NCI-H524 treated with DMSO at 0.1 percent for 48 hours (cell line): ENCODE results near the gene KRTAP1-1.
"Not testable (repeated sequence)": the region's sequence is repeated elsewhere in the genome, so short reads cannot be mapped to it uniquely, and the experiment has no call there.

Experiments
- DNase-seq: peaks from one replicate; lab custom pipeline; 2025; lab: John Stamatoyannopoulos, UW

KRTAP1-1 gene, protein sequence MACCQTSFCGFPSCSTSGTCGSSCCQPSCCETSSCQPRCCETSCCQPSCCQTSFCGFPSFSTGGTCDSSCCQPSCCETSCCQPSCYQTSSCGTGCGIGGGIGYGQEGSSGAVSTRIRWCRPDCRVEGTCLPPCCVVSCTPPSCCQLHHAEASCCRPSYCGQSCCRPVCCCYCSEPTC

DNA sequence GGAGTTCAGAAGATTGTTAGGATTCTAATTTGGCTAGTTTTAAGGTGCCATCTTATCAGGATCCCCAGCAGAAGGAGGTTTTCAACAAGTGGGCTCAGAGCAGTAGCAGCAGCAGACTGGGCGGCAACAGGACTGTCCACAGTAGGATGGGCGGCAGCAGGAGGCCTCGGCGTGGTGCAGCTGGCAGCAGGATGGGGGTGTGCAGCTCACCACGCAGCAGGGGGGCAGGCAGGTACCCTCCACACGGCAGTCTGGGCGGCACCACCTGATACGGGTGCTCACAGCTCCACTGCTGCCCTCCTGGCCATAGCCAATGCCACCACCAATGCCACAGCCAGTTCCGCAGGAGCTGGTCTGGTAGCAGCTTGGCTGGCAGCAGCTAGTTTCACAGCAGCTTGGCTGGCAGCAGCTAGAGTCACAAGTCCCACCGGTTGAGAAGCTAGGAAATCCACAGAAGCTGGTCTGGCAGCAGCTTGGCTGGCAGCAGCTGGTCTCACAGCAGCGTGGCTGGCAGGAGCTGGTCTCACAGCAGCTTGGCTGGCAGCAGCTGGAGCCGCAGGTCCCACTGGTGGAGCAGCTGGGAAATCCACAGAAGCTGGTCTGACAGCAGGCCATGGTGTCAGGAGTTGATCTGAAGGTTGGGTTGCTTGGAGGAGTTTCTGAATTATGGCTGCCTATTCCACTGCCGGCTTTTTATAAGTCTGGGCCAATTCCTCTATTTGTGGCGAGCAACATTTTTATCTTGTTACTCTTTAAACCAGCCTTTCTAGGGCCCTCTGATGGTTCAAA, at the start of gene KRTAP1-1:
TSS of gene KRTAP1-1 (minus strand) at position 668 of the 789 bp plus-strand sequence. CDS start at position 615, 53 bp downstream.
- not testable (repeated sequence) for DNase-seq

DNA sequence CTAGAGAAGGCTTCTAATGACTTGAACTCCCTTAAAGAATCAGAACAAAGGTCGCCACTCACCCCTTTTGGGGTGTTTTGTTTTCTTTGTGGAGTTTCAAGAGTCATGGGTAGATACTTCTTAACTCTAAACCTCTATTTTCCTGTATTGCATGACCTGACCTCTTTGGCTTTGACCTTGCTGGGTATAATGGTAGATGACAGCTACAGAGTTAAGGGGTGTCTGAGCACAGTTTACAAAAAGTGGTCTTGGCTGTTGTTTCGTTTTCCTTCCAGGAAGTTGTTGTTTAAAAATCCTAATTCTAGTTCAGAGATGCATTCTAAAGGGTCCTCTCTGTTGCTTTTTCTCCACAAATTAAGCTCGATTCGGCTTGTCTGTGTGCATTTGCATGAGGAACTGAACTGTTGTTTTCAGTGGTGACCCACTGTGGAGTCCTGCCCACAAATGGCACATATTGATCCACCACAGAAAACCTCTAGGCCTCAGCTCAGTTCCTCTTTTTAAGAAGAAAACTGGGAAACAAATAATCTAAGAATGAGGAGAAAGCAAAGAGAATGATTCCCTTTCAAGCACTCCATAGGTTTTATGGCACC, 47.6 kb upstream of the KRTAP1-1 start:
- DNase-seq = not testable (repeated sequence)

DNA sequence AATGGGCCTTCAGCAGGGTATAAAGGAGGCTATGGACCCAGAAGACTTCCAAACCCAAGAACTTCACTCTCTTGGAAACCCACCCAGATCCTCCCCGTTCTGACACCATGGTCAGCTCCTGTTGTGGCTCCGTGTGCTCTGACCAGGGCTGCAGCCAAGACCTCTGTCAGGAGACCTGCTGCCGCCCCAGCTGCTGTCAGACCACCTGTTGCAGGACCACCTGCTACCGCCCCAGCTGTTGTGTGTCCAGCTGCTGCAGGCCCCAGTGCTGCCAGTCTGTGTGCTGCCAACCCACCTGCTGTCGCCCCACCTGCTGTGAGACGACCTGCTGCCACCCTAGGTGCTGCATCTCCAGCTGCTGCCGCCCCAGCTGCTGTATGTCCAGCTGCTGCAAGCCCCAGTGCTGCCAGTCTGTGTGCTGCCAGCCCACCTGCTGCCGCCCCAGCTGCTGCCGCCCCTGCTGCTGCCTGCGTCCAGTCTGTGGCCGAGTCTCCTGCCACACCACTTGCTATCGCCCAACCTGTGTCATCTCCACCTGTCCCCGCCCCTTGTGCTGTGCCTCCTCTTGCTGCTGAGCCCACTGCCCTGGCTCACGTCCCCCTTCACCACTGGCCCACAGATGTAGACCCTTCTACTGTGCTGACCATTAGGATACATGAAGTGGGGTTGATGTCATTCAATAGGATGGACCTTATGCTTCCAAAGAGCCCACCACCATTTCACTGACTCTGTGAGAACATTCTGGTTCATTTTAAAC, 43.0 kb upstream of the KRTAP1-1 start, which contains the start of gene KRTAP4-7:
TSS of gene KRTAP4-7 (plus strand) at position 51 of the 757 bp plus-strand sequence. CDS start at position 108, 57 bp downstream.
- not testable (repeated sequence) for DNase-seq

DNA sequence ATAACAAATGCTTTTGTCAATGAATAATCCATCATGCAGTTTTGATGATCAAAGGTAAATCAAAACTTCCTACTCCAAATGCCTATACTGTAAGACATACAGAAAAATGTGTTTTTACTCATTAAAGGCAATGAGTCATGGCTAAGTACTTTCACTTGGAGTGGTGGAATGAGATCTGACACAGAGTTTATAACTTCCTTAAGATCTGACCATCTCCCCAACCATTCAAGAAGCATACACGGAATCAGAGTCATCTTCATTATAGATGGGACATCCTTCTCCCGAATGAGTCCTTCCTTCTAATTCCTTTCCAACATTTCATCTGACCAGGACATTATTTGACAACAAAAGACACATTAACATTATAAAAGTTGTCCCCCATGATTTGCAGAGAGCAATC, 42.2 kb upstream of the KRTAP1-1 start:
- DNase-seq = not testable (repeated sequence)

DNA sequence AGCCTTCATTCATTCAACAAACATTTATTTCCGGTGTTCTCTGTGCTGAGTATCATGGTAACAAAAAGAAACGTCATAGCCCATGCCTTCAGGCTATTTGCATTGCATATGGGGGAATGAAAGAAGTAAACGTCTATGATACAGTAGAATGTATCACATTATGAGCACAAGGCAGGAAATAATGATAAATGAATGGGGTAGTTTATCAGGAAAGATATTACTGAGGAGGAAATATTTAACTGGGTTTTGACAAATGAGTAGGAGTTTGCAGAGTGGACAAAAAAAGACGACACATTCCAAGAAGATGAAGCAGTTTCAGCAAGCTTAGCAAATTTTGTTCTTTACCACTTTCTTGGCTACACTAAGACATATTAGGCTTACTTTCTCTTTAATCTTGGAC, 41.4 kb upstream of the KRTAP1-1 start:
- no peak for DNase-seq

DNA sequence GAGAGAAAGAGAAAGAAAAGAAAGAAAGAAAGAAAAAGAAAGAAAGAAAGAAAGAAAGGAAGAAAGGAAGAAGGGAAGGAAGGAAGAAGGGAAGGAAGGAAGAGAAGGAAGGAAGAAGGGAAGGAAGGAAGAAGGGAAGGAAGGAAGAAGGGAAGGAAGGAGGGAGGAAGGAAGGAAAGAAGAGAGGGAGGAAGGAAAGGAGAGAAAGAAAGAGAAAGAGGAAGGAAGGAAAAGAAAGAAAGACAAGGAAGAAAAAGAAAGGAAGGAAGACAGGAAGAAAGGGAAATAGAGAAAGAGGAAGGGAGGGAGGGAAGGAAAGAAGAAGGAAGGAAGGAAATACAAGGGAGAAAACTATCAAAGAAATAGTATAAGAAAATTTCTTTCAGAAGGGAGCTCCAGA, 35.5 kb upstream of the KRTAP1-1 start:
- no peak for DNase-seq

DNA sequence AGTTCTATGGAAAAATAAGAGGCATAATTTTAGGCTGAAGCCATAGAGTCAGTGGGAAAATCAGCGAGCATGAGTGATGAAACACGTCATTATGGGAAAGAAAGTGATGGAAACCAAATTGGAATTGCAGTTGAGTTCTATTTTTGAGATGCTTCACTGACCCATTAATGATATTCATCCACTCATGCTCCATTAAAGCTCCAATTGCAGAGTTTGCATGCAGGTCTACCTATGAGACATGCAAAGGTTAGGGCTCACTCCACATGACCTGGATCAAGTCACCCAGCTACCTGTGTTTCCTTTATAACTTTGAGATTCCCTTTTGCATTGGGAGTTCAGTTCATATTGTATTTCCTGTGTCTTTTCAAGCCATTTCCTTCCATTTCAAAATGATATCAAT, 32.4 kb upstream of the KRTAP1-1 start:
- DNase-seq = no peak

DNA sequence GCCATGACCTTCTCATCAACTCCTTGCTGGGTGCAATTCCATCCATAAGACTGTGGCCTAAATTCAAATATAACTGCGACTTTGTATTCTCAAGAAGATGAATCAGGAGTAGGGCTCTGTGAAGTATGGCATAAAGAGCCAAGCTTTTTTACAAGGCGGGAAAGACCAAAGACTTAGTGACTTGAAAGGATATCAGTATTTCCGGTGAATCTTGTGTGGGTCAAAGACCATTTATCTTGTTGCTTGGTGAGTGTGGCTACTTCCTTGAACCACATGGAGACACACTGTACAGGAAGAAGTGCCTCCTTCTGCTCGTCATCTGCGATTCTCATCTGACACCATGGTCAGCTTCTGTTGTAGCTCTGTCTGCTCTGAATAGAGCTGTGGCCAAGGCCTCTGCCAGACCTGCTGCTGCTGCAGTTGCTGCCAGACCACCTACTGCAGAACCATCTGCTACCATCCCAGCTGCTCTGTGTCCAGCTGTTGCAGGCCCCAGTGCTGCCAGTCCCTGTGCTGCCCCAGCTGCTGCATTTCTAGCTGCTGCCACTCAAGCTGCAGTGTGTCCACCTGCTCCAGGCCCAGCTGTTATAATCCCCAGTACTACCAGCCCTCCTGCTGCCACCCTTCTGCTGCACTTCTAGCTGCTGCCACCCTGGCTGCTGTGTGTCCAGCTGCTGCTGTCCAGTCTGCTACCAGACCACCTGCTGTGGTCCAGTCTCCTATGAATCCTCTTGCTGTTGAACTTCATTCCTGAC, 30.5 kb upstream of the KRTAP1-1 start:
- no peak for DNase-seq

DNA sequence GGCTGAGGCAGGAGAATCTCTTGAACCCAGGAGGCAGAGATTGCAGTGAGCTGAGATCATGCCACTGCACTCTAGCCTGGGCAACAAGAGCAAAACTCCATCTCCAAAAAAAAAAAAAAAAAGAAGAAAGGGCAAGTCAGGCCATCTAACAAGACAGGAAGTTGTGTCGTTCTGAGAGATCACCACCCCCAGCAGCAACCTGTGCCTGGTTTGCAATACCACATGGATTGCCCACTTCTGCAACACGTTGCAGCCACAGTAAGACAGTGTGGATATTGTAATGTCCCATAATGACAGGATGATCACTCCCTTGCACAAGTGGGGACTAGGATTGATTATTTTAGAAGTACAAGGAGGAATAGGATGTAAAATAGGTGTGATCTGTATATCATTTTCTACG, 27.8 kb upstream of the KRTAP1-1 start:
- DNase-seq = no peak

DNA sequence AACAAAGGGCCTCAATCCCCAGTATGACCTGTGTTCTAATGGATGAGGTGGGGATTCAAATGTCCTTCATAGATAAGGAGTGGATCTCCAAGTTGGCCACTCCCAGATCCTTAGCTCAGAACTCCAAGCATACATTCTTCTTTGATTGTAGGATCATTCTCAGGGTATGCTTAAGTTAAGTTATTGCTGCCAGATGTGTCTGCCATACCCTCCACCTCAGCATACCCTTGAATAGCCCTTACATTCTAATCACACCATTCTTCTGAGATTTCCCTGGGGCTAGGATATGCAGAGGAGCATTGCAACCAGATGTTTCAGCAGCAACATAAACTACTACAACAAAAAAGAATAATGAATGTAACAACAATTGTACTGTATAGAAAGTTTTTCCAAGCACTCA, 26.0 kb upstream of the KRTAP1-1 start:
- no peak for DNase-seq

DNA sequence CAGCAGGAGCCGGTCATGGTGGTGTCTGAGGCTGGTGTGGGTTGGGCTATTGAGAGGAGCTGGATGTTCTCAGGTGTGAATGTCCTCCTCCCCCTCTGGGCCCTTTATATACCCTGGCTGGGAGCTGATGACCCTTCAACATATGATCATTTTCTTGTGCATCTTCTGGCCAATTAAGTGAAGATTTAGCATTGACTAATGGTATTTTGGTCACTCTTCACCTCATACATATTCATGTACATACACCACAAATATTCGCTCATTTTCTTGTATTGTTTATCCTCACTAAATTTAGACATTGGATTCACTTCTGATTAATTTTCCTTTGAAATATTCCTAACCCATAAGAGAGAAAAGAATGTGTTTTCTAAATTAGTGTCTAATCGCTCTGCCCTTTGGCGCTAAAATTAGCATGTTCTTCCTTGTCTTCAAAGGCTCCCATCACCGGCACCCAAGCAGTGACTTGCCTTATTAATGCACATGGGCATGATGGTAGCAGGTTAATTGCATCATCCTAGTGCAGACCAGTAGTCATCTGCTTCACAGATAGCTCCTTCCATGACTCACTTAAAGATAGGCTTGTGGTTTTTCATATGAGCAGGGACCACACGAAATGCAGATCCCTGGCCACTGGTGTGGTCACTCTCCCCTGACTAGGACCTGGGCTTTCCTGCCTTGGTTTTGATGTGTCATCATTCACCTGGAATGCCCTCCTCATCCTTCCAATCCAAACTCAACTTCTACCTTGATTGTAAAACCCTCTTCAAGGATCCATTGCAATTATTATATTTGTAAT, 24.8 kb upstream of the KRTAP1-1 start, which contains the start of gene KRTAP2-4:
TSS of gene KRTAP2-4 (minus strand) at position 51 of the 796 bp plus-strand sequence. CDS start at position 17, 34 bp downstream.
- no peak for DNase-seq

DNA sequence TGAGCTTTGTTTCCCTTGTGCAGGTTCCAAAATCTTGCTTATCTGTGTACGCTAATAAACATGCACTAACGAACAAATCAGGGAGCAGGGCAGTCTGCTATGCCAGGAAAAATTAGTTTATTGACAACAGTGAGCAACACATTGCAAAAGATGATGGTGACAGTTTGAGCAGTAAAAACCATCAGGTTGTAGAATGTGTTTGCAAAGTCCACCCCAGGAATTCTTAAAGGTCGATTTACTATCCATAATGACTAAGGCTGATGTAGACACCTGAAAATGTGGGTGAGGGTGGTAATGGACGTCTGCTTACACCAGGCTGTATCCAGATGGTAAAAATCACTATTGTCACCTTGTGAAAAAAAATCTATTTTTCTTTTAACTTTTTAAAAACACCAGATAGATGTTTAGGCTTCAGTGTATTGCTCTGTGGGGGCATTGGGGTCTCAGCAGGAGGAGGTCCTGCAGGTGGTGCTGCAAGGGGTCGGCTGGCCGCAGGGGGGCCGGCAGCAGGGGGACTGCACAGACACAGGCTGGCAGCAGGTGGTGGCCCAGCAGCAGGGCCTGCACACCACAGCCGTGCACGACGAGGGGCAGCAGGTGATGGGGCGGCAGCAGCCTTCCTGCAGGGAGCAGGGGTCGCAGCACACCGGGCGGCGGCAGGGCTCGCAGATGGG, 23.9 kb upstream of the KRTAP1-1 start:
- DNase-seq = not testable (repeated sequence)

DNA sequence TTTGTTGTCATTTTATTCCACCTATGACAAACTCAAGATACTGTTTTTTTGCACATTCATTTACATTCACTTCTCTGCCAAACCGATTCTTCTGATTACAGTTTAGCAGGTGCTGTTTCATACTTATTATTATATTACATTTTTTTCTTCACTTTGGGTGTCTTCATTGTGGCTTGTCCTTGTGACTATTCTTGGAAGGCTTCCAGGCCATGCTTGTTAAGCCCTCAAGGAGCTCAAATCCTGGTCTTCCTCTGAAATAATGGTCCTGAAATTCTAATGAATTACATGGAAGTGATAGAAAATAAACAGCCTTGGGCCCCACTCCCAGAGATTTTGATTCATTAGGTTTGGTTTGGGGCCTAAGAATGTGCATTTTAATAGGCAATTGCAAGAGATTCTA, 23.1 kb upstream of the KRTAP1-1 start:
- DNase-seq = no peak

DNA sequence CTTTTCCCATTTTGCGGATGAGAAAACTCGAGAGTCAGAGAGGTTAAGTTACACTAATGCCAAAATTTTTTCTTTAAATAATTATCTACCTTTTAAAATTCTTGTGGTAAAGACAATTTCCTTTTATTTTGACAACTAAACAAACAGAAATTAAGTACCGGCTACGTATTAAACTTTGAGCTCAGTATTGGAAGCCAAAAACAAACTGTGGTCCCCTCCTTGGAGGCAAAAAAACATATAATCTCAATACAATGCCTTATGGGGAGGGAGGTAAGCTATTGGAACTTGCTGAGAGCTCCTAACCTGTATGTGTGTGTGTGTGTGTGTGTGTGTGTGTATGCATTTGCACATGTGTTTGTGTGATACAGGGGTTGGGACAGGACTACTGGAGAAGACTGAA, 22.2 kb upstream of the KRTAP1-1 start:
- DNase-seq = no peak

DNA sequence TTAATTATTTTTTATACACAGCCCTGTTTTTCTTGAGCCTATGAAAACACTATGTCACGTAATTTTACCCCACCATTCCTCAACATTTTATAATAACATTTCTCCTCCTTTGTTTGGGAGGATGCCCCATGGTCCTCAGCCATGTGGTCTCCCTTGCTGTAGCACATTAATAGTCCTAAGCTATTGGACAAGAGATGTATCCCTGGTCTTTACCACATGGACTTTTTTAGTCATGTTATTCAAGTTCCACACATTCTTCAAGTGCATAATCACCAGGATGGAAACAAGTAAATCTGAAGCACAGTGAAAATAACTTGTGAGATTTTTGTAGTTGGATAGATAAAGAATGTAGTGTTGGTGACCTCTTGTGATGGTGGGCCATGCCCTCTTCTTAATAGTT, 20.7 kb upstream of the KRTAP1-1 start:
- DNase-seq = no peak

DNA sequence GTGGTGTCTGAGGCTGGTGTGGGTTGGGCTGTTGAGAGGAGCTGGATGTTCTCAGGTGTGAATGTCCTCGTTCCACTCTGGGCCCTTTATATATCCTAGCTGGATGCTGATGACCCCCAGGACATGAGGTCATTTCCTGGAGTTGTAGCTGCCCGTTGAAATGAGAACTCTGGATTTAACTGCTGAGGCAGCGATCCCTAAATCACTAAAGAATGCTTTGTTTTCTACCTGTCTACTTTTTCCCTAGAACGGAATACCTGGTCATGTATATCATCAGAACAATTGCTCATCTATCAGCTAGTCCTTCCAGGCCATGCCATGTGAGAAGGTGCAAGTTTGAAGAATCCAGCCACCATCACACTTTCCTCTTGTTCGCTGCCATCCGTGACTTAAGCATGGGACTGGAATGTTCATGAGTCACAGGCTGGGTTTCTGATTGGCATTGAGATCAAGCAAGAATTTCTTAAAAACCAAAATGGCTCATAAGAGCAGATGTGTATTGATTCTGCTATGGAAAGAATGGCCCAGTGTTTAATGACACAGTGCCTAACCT, 18.9 kb upstream of the KRTAP1-1 start, which contains the start of gene KRTAP2-3:
TSS of gene KRTAP2-3 (minus strand) at position 63 of the 553 bp plus-strand sequence. CDS start 64 bp downstream, outside the sequence.
- no peak for DNase-seq

DNA sequence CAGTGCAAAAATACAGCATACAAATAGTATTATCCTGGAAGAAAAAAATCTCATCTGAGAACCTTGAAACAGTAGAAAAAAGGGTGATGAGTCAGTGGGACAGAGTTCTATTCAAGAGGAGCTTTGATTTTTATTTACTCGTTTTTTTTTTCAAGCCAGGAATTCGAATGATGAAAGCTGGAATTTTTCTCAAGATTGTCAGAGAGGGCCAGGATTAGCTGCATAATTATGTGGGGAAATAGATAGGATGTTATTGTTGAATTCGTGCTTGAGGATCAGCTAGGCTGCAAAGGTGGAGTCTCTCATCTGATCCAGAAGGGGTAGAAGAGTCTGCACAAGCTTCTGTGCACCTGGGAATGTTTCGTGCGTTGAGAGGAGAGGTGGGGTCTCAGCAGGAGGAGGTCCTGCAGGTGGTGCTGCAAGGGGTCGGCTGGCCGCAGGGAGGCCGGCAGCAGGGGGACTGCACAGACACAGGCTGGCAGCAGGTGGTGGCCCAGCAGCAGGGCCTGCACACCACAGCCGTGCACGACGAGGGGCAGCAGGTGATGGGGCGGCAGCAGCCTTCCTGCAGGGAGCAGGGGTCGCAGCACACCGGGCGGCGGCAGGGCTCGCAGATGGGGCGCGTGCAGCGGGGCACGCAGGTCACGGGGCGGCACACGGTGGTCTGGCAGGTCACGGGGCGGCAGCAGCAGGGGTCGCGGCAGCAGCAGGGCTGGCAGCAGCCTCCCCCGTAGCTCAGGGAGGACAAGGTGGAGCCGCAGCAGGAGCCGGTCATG, 18.2 kb upstream of the KRTAP1-1 start:
- DNase-seq = not testable (repeated sequence)

DNA sequence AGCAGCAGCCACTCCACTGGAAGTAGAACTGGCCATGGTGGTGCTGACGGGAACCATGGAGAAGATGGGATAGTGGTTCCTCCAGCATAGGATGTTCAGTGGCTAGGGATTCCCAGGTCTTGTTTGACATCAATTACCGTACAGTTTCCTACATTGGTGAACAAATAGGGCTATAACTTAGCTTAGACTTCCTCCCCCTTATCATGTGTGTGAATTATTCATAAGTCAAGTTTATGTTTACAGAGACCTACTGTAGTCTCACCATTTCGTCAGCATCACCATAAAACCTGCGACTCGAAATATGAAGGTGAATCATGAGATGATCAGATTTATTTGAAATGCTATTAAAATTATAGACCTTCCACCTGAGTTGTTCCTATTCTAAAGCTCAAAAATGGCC, 17.5 kb upstream of the KRTAP1-1 start:
- no peak for DNase-seq

DNA sequence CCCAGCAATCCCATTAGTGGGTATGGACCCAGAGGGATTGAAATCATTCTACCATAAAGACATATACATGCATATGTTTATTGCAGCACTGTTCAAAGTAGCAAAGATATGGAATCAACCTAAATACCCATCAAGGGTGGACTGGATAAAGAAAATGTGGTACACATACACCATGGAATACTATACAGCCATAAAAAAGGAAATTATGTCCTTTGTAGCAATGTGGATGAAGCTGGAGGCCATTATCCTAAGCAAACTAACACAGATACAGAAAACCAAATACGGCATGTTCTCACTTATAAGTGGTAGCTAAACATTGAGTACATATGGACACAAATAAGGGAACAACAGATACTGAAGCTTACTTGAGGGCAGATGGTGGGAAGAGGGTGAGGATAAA, 16.3 kb upstream of the KRTAP1-1 start:
- no peak for DNase-seq
